Measurements from ENCODE around the gene MAP1B. TPM values are rescaled to one million over a fixed set of nuclear protein-coding genes. Genes with fewer than 3 reads are reported as not detected.
A peak's percentile ranks its signal among the peaks of the same experiment; 100 is the strongest.

MAP1B gene
- total RNA-seq, 2 donors from 2014 or later = 87.9 to 93.3 TPM

DNA sequence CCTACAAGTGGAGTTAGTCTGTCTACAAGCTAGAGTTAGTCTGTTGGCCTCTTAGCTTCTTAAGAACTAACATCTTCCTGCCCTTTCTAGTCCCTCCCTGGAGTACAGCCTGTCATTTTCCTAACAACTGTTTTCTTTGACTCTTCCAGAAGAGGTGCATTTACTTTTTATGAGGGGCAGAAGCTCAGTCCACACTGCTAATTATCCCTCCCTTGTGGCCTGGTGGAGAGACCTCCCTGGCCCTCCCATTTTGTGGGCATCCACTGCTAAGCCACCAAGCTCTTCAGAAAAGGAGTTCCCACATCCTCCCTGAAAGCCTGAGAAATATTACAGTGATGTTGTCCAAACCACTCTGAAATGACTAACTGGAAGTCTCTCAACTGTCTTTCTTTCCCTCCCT, 8.0 kb downstream of the MAP1B start:
- peaks cover 9% of the 10 kb centered on the region for H3K4me1 ChIP-seq (ENCODE audit: control insufficient read depth, insufficient read depth, low read length)
- no peaks in the 10 kb centered on the region for H3K9me3 Mint-ChIP-seq
- H3K27ac ChIP-seq (ENCODE audit: low read depth, low read length) = no peak overlapping the region
- peaks cover 11% of the 10 kb centered on the region for H3K4me1 Mint-ChIP-seq
- H3K9me3 ChIP-seq (ENCODE audit: control insufficient read depth, low read length) = peaks cover 4% of the 10 kb centered on the region
- H3K4me3 Mint-ChIP-seq = no peak overlapping the region
- no peak for DNase-seq
- peak overlapping the region; percentile 41 for H3K27ac Mint-ChIP-seq
- H3K36me3 Mint-ChIP-seq (ENCODE audit: low read depth) = peaks cover 54% of the 10 kb centered on the region
- H3K27me3 Mint-ChIP-seq (ENCODE audit: insufficient read depth) = no peaks in the 10 kb centered on the region
- H3K4me3 ChIP-seq (ENCODE audit: low read length) = no peak overlapping the region
- TF ChIP-seq, protein P1, sequence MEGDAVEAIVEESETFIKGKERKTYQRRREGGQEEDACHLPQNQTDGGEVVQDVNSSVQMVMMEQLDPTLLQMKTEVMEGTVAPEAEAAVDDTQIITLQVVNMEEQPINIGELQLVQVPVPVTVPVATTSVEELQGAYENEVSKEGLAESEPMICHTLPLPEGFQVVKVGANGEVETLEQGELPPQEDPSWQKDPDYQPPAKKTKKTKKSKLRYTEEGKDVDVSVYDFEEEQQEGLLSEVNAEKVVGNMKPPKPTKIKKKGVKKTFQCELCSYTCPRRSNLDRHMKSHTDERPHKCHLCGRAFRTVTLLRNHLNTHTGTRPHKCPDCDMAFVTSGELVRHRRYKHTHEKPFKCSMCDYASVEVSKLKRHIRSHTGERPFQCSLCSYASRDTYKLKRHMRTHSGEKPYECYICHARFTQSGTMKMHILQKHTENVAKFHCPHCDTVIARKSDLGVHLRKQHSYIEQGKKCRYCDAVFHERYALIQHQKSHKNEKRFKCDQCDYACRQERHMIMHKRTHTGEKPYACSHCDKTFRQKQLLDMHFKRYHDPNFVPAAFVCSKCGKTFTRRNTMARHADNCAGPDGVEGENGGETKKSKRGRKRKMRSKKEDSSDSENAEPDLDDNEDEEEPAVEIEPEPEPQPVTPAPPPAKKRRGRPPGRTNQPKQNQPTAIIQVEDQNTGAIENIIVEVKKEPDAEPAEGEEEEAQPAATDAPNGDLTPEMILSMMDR (conservative IDR thresholded peaks at IDR 0.05) = no peak
- no peaks in the 10 kb centered on the region for H3K27me3 ChIP-seq (ENCODE audit: control insufficient read depth, insufficient read depth, low read length, poor library complexity, severe bottlenecking)
- peaks cover 95% of the 10 kb centered on the region for H3K36me3 ChIP-seq (ENCODE audit: control insufficient read depth, insufficient read depth, low read length)
- H3K9ac ChIP-seq (ENCODE audit: extremely low read depth, low read length, poor library complexity, severe bottlenecking) = no peak overlapping the region

DNA sequence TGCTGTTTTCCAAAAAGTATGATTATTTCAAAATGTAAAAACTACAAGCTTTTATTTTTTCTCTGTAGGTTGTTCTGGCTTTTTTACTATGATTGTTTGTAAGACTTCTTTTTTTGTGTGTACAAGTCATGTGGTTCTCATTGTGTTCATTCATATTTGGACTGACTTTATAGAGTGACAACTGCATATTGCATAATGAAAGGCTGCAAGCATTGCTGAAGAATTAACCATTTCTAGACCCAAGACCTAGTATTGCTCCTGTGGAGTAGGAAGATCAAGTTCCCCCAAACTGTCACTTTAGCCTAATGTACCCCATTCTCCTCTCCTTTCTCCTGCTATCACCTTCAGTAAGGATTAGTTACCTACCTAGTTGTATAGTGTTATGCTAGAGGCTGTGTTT, 10.0 kb downstream of the MAP1B start:
- Histone ChIP-seq H3K27me3 (ENCODE audit: control insufficient read depth, insufficient read depth, low read length, poor library complexity, severe bottlenecking) (no peaks in the 10 kb centered on the region), H3K9me3 (ENCODE audit: control insufficient read depth, low read length) (peaks cover 4% of the 10 kb centered on the region), H3K4me1 (ENCODE audit: control insufficient read depth, insufficient read depth, low read length) (peaks cover 4% of the 10 kb centered on the region), H3K36me3 (ENCODE audit: control insufficient read depth, insufficient read depth, low read length) (peaks cover 93% of the 10 kb centered on the region), H3K4me3 (ENCODE audit: low read length) (no peak overlapping the region), H3K9ac (ENCODE audit: extremely low read depth, low read length, poor library complexity, severe bottlenecking) (no peak overlapping the region), H3K27ac (ENCODE audit: low read depth, low read length) (no peak overlapping the region)
- TF ChIP-seq, protein P1 (conservative IDR thresholded peaks at IDR 0.05) = no peak
- DNase-seq = no peak
- peaks cover 7% of the 10 kb centered on the region for H3K4me1 Mint-ChIP-seq
- H3K36me3 Mint-ChIP-seq (ENCODE audit: low read depth) = peaks cover 55% of the 10 kb centered on the region
- no peaks in the 10 kb centered on the region for H3K9me3 Mint-ChIP-seq
- H3K27me3 Mint-ChIP-seq (ENCODE audit: insufficient read depth) = no peaks in the 10 kb centered on the region
- no peak overlapping the region for H3K4me3 Mint-ChIP-seq
- H3K27ac Mint-ChIP-seq = no peak overlapping the region

DNA sequence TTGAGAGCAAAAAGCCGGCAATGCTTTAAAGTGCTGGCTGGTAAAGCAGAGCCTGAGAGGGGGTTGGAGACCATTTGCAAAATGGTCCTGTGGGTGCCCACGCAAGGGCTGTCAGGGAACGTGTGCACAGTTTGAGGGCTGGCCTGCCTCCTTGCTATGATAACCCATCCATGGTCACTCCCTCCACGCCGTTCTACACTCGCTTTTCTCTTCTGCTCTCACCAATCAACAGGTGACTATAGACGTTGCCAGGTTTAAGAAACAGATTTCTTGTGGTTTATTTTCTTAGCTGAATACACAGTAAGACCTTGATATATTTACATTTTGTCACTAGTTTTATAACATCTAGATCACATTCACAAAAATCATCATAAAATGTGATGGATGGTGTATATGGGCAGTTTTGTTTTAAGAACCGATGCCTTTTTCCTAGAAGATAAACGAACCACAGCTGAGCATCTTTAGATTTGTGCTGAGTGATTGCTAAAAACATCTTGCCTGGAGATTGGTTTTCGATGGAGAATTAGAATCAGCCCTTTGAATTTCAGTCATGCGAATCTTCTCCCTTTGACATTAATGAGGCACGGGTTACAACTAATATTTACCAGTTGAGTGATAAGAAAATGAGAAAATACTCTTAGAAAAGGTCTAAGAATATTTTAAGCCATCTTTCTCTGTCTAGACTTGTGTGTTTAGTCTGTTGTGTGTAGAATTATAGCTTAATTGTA, 13.9 kb downstream of the MAP1B start:
- H3K36me3 ChIP-seq (ENCODE audit: control insufficient read depth, insufficient read depth, low read length) = peaks cover 86% of the 10 kb centered on the region
- H3K9me3 ChIP-seq (ENCODE audit: control insufficient read depth, low read length) = peaks cover 4% of the 10 kb centered on the region
- whole genome bisulfite sequencing, 2 experiments (ENCODE audit: insufficient coverage in 1 of 2, insufficient read length in 1 of 2) = 76 to 91% methylated on average over 4 to 12 of the region's 12 CpGs
- DNase-seq = no peak
- H3K36me3 Mint-ChIP-seq (ENCODE audit: low read depth) = peaks cover 56% of the 10 kb centered on the region
- no peaks in the 10 kb centered on the region for H3K27me3 ChIP-seq (ENCODE audit: control insufficient read depth, insufficient read depth, low read length, poor library complexity, severe bottlenecking)
- H3K27ac Mint-ChIP-seq = no peak overlapping the region
- H3K9me3 Mint-ChIP-seq = no peaks in the 10 kb centered on the region
- H3K4me1 Mint-ChIP-seq = peaks cover 33% of the 10 kb centered on the region
- no peak overlapping the region for H3K4me3 ChIP-seq (ENCODE audit: low read length)
- TF ChIP-seq, protein P1 (conservative IDR thresholded peaks at IDR 0.05) = no peak
- H3K9ac ChIP-seq (ENCODE audit: extremely low read depth, low read length, poor library complexity, severe bottlenecking) = no peak overlapping the region
- no peaks in the 10 kb centered on the region for H3K4me1 ChIP-seq (ENCODE audit: control insufficient read depth, insufficient read depth, low read length)
- H3K27ac ChIP-seq (ENCODE audit: low read depth, low read length) = peak overlapping the region; percentile 99
- H3K4me3 Mint-ChIP-seq = no peak overlapping the region
- H3K27me3 Mint-ChIP-seq (ENCODE audit: insufficient read depth) = no peaks in the 10 kb centered on the region
